Suppressor macrophage (primary cell): ENCODE data around the gene TMEM270.
"Not testable (repeated sequence)": the region's sequence is repeated elsewhere in the genome, so short reads cannot be mapped to it uniquely, and the experiment has no call there.

ENCODE experiments used
- DNase-seq, 4 experiments: peaks; one replicate each; pipeline ENCODE4 v3.0.0-alpha.2; 2020 to 2022

Gene TMEM270

DNA sequence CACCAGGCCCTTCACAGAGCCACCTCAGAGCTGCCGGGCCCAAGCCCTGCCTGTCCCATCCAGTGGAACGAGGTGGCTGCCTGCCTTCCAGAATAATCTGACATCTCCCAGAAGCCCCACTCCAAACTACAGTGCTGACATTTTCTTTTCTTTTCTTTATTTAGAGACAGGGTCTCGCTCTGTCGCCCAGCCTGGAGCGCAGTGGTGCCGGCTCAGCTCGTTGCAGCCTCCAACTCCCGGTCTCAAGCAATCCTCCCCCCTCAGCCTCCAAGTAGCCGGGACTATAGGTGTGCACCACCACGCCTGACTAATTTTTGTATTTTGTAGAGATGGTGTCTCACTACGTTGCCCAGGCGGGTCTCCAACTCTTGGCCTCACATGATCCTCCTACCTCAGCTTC, 346 bp downstream of the TMEM270 start:
- no peak for DNase-seq

- no peak for DNase-seq
Observed at GRCh38 chr7:73864981-73865711, 4.2 kb downstream of the TMEM270 start.

DNA sequence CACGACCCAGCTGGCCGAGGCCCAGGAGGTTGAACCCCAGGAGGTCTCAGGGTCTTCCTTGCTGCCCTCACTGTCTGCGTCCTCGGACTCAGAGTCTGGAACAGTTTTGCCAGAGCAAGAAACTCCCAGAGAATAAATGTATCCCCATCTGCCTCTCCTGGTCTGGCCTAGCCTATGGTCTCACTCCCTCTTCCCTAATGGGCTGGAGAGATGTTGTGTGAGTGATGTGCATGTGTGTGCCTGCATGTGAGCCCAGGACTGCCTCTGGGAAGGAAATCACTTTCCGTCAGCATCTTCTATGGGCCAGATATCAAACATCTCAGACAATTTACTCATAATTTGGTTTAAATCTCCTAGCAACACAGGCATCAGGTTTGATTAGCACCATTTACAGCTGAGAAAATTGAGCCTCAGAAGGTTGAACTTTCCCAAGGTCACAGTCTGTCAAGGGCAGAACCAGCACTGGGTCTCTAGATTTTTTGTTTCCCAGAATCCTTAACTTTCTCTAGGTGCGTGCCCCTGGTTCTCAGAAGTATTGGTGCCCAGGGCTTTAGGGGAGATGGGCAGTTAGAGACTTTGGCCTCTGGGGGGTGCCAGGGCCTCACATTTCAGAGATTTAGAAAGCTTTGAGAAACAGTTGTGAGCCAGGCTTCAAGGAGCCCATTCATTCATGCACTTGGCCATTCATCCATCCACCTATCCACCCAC, 4.9 kb downstream of the TMEM270 start:
- peak; percentile 72 to 84 (median 79) for DNase-seq

- no peak for DNase-seq
Observed at GRCh38 chr7:73866446-73866767, 5.4 kb downstream of the TMEM270 start.

DNA sequence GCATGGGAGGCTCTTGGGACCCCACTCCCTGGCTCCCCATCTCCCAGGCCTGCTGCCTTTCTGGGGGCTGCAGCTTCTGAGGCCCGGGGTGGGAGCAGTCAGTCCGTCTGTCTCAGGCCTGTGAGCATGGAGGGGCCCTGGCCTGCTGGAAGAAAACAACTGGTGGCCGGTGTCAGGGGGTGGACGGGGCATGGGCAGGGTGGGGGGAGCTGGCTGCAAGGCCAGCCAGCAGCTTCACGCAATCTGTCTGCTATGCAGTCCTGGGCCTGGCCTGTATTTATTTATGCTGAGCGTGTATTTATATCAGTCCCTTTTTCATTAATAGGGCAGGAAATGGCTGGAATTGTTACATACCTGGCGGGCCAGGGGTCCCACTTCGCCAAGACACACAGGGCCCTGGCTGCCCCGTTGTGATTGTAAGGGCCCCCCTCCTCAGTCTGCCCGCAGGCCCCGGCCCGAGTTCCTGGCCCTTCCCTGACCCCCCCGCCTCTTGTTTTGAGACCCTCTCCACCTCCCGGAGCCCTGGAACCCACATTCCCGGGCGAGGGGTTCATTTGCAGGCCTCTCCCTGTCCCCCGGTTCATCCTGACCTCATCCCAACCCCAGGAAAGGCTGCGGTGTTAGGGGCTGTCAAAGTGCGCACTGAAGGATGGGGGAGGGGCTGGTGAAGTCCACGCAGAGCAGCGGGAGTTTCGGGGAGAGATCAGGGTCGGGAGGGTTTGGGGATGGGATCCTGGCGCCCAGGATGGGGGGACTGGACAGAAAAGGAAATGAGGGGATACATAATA, 8.2 kb downstream of the TMEM270 start:
- DNase-seq, result no peak

DNA sequence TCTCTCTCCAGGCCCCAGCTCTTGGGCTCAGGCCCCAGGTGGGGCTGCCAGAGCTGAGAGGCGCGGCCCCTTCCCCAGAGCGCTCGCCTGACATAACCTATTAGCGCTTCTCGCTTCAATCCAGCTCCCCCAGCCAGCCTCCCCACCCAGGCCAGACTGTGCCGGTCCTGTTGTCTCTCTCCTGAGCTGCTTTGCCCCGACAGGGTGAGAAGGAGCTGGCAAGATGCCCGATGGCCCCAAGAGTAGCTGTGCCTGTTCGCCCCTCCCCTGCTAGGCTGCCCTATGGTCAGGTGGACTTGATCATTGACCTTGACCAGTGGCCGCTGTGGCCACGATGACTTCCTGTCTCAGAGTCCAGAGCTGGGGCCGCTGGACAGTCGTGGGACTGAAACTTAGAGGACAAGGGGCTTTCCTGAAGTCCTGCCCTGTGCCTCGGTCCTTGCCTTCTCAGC, 9.1 kb downstream of the TMEM270 start:
- no peak for DNase-seq

DNA sequence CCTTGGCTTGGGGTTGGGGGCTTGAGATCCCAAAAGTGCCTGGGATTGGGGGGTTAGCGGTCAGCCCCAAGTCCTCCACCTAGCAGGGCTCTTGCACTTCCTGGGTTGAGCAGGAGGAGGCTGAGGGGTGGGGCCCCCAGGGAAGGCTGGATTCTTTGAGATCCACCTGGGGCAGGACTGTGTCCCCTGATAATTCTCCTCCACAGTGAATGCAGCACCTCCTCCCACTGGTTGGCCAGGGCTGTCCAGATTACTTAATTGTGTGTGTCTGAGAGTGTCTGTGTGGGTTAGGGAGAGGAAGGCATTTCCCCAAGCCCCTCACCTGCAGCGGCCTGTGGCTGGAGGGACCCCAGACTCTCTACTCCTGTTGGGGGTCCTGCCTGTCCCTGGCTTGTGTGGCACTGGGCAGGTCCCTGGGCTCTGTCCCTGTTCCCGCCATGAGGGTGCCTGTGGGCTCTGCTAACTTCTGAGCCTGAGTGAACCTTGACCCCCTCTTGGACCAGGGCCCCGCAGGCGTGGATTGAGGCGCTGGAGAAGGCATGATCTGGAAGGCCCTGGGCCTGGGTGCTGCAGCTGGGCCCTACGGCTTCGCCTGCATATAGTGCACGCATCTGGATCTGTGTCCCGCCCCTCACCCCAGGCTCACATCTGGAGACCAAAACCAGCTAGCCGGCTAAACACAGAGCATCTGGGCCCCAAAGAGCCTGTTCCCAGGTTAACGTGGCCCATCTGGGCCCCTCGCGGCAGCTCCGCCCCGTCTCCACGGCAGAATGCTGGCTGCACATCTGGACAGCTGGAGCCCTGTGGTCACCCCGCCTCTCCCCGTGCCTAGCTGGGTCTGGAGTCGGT, 10.4 kb downstream of the TMEM270 start:
- no peak for DNase-seq

DNA sequence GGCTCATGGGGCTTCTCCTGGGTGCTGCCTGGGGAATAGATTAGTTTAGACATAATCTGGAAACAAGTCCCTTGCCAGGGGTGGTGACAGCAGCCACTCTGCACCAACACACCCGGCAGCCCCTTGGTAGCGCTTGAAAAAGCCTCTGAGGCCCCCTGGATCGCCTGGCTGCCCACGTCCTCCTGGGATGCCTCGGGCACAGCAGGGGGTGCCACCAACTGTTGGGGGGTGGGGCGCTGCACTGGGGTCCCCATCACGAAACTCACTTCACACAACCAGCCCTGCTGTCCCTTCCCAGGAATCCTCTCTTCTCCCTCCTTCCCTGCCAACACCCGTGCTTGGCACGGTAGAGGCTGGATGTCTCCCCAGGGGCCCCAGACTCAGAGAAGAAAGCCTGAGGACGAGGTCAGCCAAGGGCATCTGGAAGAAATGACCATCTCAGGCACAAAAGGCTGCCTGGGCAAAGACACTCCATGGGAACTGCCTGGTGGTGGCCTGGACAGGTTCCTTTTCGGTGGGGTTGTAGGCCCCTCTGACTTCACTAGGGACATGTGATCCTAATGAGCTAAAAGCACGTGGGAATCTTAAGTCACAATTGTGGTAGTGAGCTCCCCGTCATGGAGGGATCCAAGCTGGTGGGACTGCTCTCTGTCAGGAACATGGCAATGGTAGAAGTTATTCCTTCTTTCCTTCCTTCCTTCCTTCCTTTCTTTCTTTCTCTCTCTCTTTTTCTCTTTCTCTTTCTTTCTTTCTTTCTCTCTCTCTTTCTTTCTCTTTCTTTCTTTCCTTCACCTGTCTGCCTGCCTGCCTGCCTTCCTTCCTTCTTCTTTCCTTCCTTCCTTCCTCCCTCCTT, 11.3 kb downstream of the TMEM270 start:
- DNase-seq, result no peak

- no peak for DNase-seq
Observed at GRCh38 chr7:73876361-73876760, 15.4 kb downstream of the TMEM270 start.

DNA sequence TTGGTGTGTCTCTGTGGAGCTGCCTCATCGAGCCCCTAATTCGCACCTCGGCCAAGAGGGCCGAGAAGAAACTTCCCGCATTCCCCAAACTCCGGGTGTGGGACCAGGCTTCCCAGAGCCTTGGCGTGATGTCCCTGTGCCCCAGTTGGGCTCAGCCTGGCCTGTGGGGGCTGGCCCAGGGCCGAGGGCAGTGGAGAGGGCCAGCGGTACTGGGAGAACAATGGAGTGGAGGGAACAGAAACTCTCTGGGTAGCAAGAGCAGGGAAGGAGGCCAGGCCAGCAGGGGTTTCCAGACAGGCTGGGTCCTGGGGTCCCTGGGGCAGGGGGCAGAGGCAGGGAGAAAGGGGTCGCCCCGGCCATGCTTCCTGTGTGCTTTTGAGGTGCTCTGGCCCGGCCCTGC, 16.0 kb downstream of the TMEM270 start:
- no peak for DNase-seq

DNA sequence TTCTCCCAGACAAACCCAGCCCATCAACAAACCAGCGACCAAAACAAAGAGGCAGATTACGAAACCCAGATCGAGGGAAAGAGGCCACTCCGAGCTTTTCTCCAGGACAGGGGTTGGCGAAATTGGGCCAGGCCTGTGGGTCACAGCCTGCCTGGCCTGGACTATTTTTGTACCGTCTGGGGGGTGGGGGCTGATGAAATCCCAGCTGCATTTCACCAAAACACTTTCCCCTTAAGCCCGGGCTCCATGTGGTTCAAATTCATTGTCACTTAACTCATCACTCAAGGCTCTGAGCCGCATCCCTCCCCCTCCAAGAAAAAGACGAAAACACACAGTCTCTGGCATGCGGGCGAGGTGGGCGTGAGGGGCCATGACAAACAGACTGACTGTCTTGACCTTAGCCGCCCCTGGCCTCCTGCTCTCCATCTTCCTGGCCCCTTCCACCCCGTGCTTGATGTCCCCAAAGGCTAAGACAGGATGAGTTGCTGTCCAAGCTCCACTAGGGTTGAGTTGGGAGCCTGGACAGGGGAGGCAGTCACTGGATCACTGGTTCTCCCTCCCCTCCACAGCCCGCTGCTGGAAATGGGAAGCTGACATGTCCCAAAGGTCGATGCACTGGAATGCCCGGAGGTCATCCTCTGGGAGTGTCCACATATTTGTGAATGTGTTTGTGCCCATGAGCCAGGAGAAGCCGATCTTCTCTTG, 19.2 kb downstream of the TMEM270 start:
- no peak for DNase-seq

- DNase-seq, result no peak
Observed at GRCh38 chr7:73880755-73881328, 19.9 kb downstream of the TMEM270 start.

GRCh38 chr7:73881352-73882046, 20.5 kb downstream of the TMEM270 start:
- DNase-seq, result no peak

- no peak for DNase-seq
Observed at GRCh38 chr7:73882047-73882402, 21.1 kb downstream of the TMEM270 start.

- not testable (repeated sequence) for DNase-seq
Observed at GRCh38 chr7:73884867-73885422, 24.0 kb downstream of the TMEM270 start.

- DNase-seq, result no peak
Observed at GRCh38 chr7:73885433-73885974, 24.5 kb downstream of the TMEM270 start.

DNA sequence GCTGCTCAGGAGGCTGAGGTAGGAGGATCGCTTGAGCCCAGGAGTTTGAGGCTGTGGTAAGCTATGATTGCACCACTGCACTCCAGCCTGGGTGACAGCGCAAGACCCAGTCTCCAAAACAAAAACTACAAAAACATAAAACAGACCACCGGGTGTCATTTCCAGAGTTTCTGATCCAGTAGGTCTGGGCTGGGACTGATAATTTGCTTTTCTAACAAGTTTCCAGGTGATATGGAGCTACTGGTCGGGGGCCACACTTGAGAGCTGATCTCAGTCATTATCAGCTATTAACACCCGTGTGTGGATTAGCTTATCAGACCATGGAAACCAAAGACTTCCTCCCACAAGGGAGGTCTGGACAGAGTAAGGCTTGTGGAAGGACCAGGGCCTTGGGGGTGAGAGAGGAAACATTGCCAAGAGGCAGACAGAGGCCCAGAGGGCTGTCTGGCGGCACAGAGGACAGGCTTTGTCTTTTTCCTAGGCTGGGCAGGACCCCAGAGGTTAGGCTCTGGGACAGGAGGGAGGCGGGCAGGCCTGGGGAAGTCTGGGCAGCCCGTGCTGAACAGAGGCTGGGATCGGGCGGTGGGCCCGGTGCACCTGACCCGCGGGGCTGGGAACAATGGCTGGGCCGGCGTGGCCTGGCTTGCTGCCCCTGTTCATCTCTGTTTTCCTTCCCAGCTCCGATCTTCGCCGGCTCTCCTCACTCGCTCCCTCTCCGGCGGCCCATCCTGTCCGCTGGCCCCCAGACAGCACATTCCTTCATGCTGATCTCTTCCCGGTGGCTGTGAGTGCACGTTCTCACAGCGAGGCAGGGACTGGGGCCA, 25.2 kb downstream of the TMEM270 start:
- DNase-seq, result no peak

GRCh38 chr7:73887762-73888161, 26.8 kb downstream of the TMEM270 start:
- DNase-seq, result no peak
